NT2/D1 (cell line): ENCODE results near the gene CEP104.

Source experiments
- DNase-seq: peaks from one replicate; pipeline ENCODE4 v3.0.0-alpha.2; 2011; ENCODE audit warnings: low read depth, low spot score
- H3K27me3 ChIP-seq: 2 replicates; pipeline ENCODE4 v1.6.0; 2011; ENCODE audit warnings: mild to moderate bottlenecking; ENCODE audit not compliant: insufficient read length, insufficient read depth
- H3K36me3 ChIP-seq: 2 replicates; pipeline ENCODE4 v1.6.1; 2011; ENCODE audit warnings: mild to moderate bottlenecking, low read length, mixed read lengths; ENCODE audit not compliant: insufficient read depth, insufficient read length
- H3K4me1 ChIP-seq: 2 replicates; pipeline ENCODE4 v1.5.1; 2011; ENCODE audit not compliant: insufficient read depth, insufficient read length
- H3K4me3 ChIP-seq: 2 replicates; pipeline ENCODE4 v1.5.1; 2011; ENCODE audit warnings: low read depth; ENCODE audit not compliant: insufficient read length
- H3K9ac ChIP-seq: 2 replicates; pipeline ENCODE4 v1.6.0; 2011; ENCODE audit warnings: low read depth; ENCODE audit not compliant: insufficient read length
- H3K9me3 ChIP-seq: 2 replicates; pipeline ENCODE4 v1.5.1; 2011; ENCODE audit warnings: mild to moderate bottlenecking, low read length; ENCODE audit not compliant: insufficient read depth
- SUZ12 ChIP-seq: IDR thresholded peaks from 2 replicates; pipeline ENCODE4 v1.6.1; 2011; ENCODE audit not compliant: insufficient read length, insufficient read depth; ENCODE audit errors: extremely low read depth
- YY1 ChIP-seq: IDR thresholded peaks from 2 replicates; pipeline ENCODE4 v1.6.1; 2011; ENCODE audit not compliant: insufficient read length, insufficient read depth
- ZNF274 ChIP-seq: IDR thresholded peaks from 2 replicates; pipeline ENCODE4 v1.6.1; 2011; ENCODE audit warnings: mild to moderate bottlenecking, low read depth, low read length

Gene CEP104

GRCh38 chr1:3856923-3857790 lies at the start of gene CEP104, which contains the start of gene DFFB:
CEP104 (minus strand) TSS chr1:3857211; CDS start chr1:3852407, 4,804 bp downstream.
DFFB (plus strand) TSS chr1:3857476; CDS start chr1:3857604, 128 bp downstream.
- Histone ChIP-seq H3K4me1 (peaks cover 3% of the 10 kb centered on the region), H3K36me3 (no peaks in the 10 kb centered on the region), H3K9me3 (no peaks in the 10 kb centered on the region), H3K27me3 (no peaks in the 10 kb centered on the region), H3K4me3 (peak within 1 kb of the TSS; percentile 87), H3K9ac (peak within 1 kb of the TSS; percentile 84)
- TF ChIP-seq ZNF274 (no peak), YY1 (no peak), SUZ12 (no peak)
- DNase-seq = peak; percentile 83

GRCh38 chr1:3906672-3907020 lies 49.6 kb upstream of the CEP104 start:
- peaks cover 2% of the 10 kb centered on the region for H3K36me3 ChIP-seq
- no peaks in the 10 kb centered on the region for H3K27me3 ChIP-seq
- no peak overlapping the region for H3K4me3 ChIP-seq
- DNase-seq = no peak
- peaks cover 23% of the 10 kb centered on the region for H3K4me1 ChIP-seq
- H3K9ac ChIP-seq = no peak overlapping the region
- no peak for TF ChIP-seq SUZ12
- no peak for TF ChIP-seq YY1
- H3K9me3 ChIP-seq = no peaks in the 10 kb centered on the region

- no peak overlapping the region for H3K9ac ChIP-seq
- H3K36me3 ChIP-seq = peaks cover 2% of the 10 kb centered on the region
- no peak for TF ChIP-seq YY1
- no peak for TF ChIP-seq ZNF274
- no peak for TF ChIP-seq SUZ12
- no peak overlapping the region for H3K4me3 ChIP-seq
- peaks cover 17% of the 10 kb centered on the region for H3K4me1 ChIP-seq
- H3K27me3 ChIP-seq = no peaks in the 10 kb centered on the region
- no peaks in the 10 kb centered on the region for H3K9me3 ChIP-seq
- DNase-seq = no peak
These were observed 49.1 kb upstream of the CEP104 start for GRCh38 chr1:3905953-3906671.

- Histone ChIP-seq H3K9ac (no peak overlapping the region), H3K36me3 (peaks cover 2% of the 10 kb centered on the region), H3K4me3 (no peak overlapping the region), H3K27me3 (no peaks in the 10 kb centered on the region), H3K9me3 (no peaks in the 10 kb centered on the region), H3K4me1 (peaks cover 17% of the 10 kb centered on the region)
- DNase-seq = no peak
- no peak for TF ChIP-seq ZNF274
- no peak for TF ChIP-seq YY1
- TF ChIP-seq SUZ12 = no peak
These were observed 48.4 kb upstream of the CEP104 start for GRCh38 chr1:3905266-3905952.

- no peak for TF ChIP-seq YY1
- TF ChIP-seq SUZ12 = no peak
- TF ChIP-seq ZNF274 = no peak
- Histone ChIP-seq H3K36me3 (peaks cover 2% of the 10 kb centered on the region), H3K4me3 (no peak overlapping the region), H3K4me1 (peaks cover 17% of the 10 kb centered on the region), H3K27me3 (no peaks in the 10 kb centered on the region), H3K9me3 (no peaks in the 10 kb centered on the region), H3K9ac (no peak overlapping the region)
- no peak for DNase-seq
These were observed 47.8 kb upstream of the CEP104 start for GRCh38 chr1:3904843-3905185.

GRCh38 chr1:3904006-3904842 lies 47.2 kb upstream of the CEP104 start:
- TF ChIP-seq ZNF274 = no peak
- no peak for TF ChIP-seq YY1
- no peak for TF ChIP-seq SUZ12
- no peaks in the 10 kb centered on the region for H3K27me3 ChIP-seq
- no peak for DNase-seq
- no peak overlapping the region for H3K4me3 ChIP-seq
- peaks cover 17% of the 10 kb centered on the region for H3K4me1 ChIP-seq
- H3K9ac ChIP-seq = peak overlapping the region; percentile 50
- H3K36me3 ChIP-seq = peaks cover 2% of the 10 kb centered on the region
- no peaks in the 10 kb centered on the region for H3K9me3 ChIP-seq
